HCT116 (cell line): ENCODE data around the gene SYNJ2. TPM values are rescaled to one million over a fixed set of nuclear protein-coding genes. Genes with fewer than 3 reads are reported as not detected.

Source experiments
- ATAC-seq: fragments of 200-7000 bp; cut with Tn5 transposase; 2 replicates; pipeline ENCODE4 v1.9.1; 2020; ENCODE audit warnings: mild to moderate bottlenecking, moderate library complexity
- BruUV-seq: library from RNA; stranded (reverse); fragments of 400-500 nt; replicated peaks from 2 replicates; lab custom pipeline; 2021; lab: Mats Ljungman, UMichigan
- CTCF ChIA-PET: fragments of 300-600 bp; sonication (Branson Sonifier 250); formaldehyde crosslinking; loops from one replicate; lab custom pipeline; 2021; ENCODE audit warnings: antibody characterized with exemption; lab: Charles Lee
- POLR2A ChIA-PET: fragments of 300-600, 350-600 bp; sonication (Branson Sonifier 250); formaldehyde crosslinking; loops from one replicate; lab custom pipeline; 2021; ENCODE audit warnings: antibody characterized with exemption; lab: Charles Lee
- RAD21 ChIA-PET, 2 experiments: fragments of 300-600 bp; sonication (Branson Sonifier 250); formaldehyde crosslinking; loops; one replicate each; lab custom pipeline; 2023; ENCODE audit warnings: low total read pairs in 2 of 2; ENCODE audit not compliant: uncharacterized antibody in 2 of 2, unreplicated experiment in 2 of 2, low non-redundant PET in 1 of 2; lab: Charles Lee
- DNase-seq: peaks from one replicate; pipeline ENCODE4 v3.0.0-alpha.2; 2010; ENCODE audit warnings: low read depth, low spot score
- H2AFZ ChIP-seq: fragments of 200-600 bp; shearing (Covaris generic), sonication (generic); 2 replicates; pipeline ENCODE4 v1.6.1; 2017; ENCODE audit warnings: low read depth, mixed run types, mixed read lengths, antibody characterized with exemption, low read length; ENCODE audit not compliant: poor library complexity, severe bottlenecking
- H3K27ac ChIP-seq: 2 replicates; pipeline ENCODE4 v1.5.1; 2012; ENCODE audit warnings: low read depth, low read length
- H3K27me3 ChIP-seq: fragments of 200-600 bp; sonication (generic); 2 replicates; pipeline ENCODE4 v1.6.1; 2016; ENCODE audit warnings: mixed run types, low read length, mixed read lengths; ENCODE audit not compliant: insufficient read depth
- H3K36me3 ChIP-seq, 2 experiments: fragments of 200-500 bp in 1 of 2; fragments of 200-600 bp in 1 of 2; sonication (Bioruptor generic) in 1 of 2; sonication (generic) in 1 of 2; 2 replicates each; pipeline versions ENCODE4 v1.5.1 to v1.6.1; 2014 to 2016; ENCODE audit warnings: low read length in 2 of 2, inconsistent platforms in 1 of 2, mixed read lengths in 1 of 2, mixed run types in 1 of 2; ENCODE audit not compliant: insufficient read depth in 2 of 2, control insufficient read depth in 1 of 2
- H3K4me1 ChIP-seq, 2 experiments: fragments of 200-600 bp in 1 of 2; sonication (generic) in 1 of 2; 2 replicates each; pipeline versions ENCODE4 v1.5.1 to v1.6.1; 2012 to 2017; ENCODE audit warnings: low read length in 2 of 2, inconsistent platforms in 1 of 2, mild to moderate bottlenecking in 1 of 2, mixed read lengths in 1 of 2, mixed run types in 1 of 2, moderate library complexity in 1 of 2; ENCODE audit not compliant: insufficient read depth in 2 of 2, control insufficient read depth in 1 of 2
- H3K4me2 ChIP-seq: fragments of 200-600 bp; sonication (generic); 2 replicates; pipeline ENCODE4 v1.6.1; 2017; ENCODE audit warnings: mixed run types, low read length, mixed read lengths
- H3K4me3 ChIP-seq, 2 experiments: fragments of 200-600 bp in 1 of 2; sonication (generic) in 1 of 2; replicated peaks in 1 of 2; 2 replicates each; pipeline ENCODE4 v1.5.1; 2011 to 2016; ENCODE audit warnings: low read length in 2 of 2, control low read depth in 1 of 2, low read depth in 1 of 2, mild to moderate bottlenecking in 1 of 2, mixed read lengths in 1 of 2, mixed run types in 1 of 2
- H3K79me2 ChIP-seq: fragments of 200-600 bp; sonication (generic); 2 replicates; pipeline ENCODE4 v1.6.1; 2017; ENCODE audit warnings: mild to moderate bottlenecking, mixed run types, low read length, moderate library complexity, mixed read lengths; ENCODE audit not compliant: insufficient read depth
- H3K9ac ChIP-seq: fragments of 200-600 bp; sonication (generic); 2 replicates; pipeline ENCODE4 v1.6.1; 2016; ENCODE audit warnings: low read length, mixed read lengths
- H3K9me2 ChIP-seq: fragments of 200-600 bp; sonication (generic), shearing (Covaris generic); 2 replicates; pipeline ENCODE4 v1.6.1; 2017; ENCODE audit warnings: mixed run types, mild to moderate bottlenecking, moderate library complexity; ENCODE audit not compliant: insufficient read depth
- H3K9me3 ChIP-seq, 2 experiments: fragments of 200-500 bp in 1 of 2; fragments of 200-600 bp in 1 of 2; sonication (Bioruptor generic) in 1 of 2; sonication (generic) in 1 of 2; 2 replicates each; pipeline ENCODE4 v1.6.1; 2014 to 2017; ENCODE audit warnings: low read length in 2 of 2, mixed read lengths in 2 of 2, inconsistent platforms in 1 of 2, low read depth in 1 of 2, mild to moderate bottlenecking in 1 of 2, mixed run types in 1 of 2, moderate library complexity in 1 of 2; ENCODE audit not compliant: control insufficient read depth in 1 of 2, insufficient read depth in 1 of 2
- H4K20me1 ChIP-seq: fragments of 200-600 bp; sonication (generic), shearing (Covaris generic); 2 replicates; pipeline ENCODE4 v1.6.1; 2017; ENCODE audit warnings: mixed run types, mild to moderate bottlenecking, moderate library complexity; ENCODE audit not compliant: insufficient read depth
- RAD21 ChIP-seq: IDR thresholded peaks from 2 replicates; pipeline ENCODE4 v1.6.1; 2012; ENCODE audit warnings: low read depth, mild to moderate bottlenecking
- SIN3A ChIP-seq: IDR thresholded peaks from 2 replicates; pipeline ENCODE4 v1.6.1; 2012; ENCODE audit warnings: low read depth
- SRF ChIP-seq: IDR thresholded peaks from 2 replicates; pipeline ENCODE4 v1.6.1; 2012; ENCODE audit warnings: low read depth
- ZFX ChIP-seq: fragments of 450-650 bp; IDR thresholded peaks from 2 replicates; pipeline ENCODE4 v1.6.1; 2017
- intact Hi-C: fragments of 100-400 bp; cut with micrococcal nuclease; formaldehyde crosslinking; loops from 2 replicates; pipeline ENCODE4 v1.10.0; 2022
- total RNA-seq: library from RNA; stranded (reverse); gene quantifications from one replicate; pipeline ENCODE4 v1.2.1, GENCODE V29; 2021; ENCODE audit not compliant: unreplicated experiment
- TF ChIP-seq, protein P1 (sequence below), 3 experiments: fragments of 200-600 bp in 1 of 3; sonication (generic) in 1 of 3; IDR thresholded peaks in 2 of 3; conservative IDR thresholded peaks in 1 of 3; 2 replicates each; pipeline ENCODE4 v1.5.1; 2012 to 2017; ENCODE audit warnings: low read depth in 2 of 3, low read length in 2 of 3, antibody characterized with exemption in 1 of 3, borderline replicate concordance in 1 of 3, control low read depth in 1 of 3, mild to moderate bottlenecking in 1 of 3, mixed read lengths in 1 of 3, mixed run types in 1 of 3, moderate library complexity in 1 of 3; ENCODE audit not compliant: insufficient read depth in 1 of 3

SYNJ2 gene
- total RNA-seq, 1 experiment from 2014 or later: 23.9 TPM

- ChIA-PET RAD21 (interaction anchor here in 1 of 2 experiments (0.6 kb wide), 1 partner anchor 12 kb away, joined by 4 read pairs; no protein-coding TSS in a partner anchor), CTCF (no interaction called here), POLR2A (interaction anchor here (1.4 kb wide), 1 partner anchor 14 kb away, joined by 4 read pairs; no protein-coding TSS in a partner anchor)
- peak overlapping the region; percentile 67; the same call in 1 of the 2 replicates for H3K4me2 ChIP-seq
- H3K9me3 ChIP-seq: no peaks in the 10 kb centered on the region
- H3K79me2 ChIP-seq: no peaks in the 10 kb centered on the region
- no peaks in the 10 kb centered on the region for H3K27me3 ChIP-seq
- no peak for DNase-seq
- H3K36me3 ChIP-seq: no peaks in the 10 kb centered on the region
- intact Hi-C loops: no loop called here
- H3K27ac ChIP-seq: no peak overlapping the region
- no peaks in the 10 kb centered on the region for H4K20me1 ChIP-seq
- no peak overlapping the region for H3K4me3 ChIP-seq
- 0 out of 2 replicates have a peak overlapping the region, but pooled peaks have one; percentile 67 for H3K9ac ChIP-seq
- no TSS peak for BruUV-seq
- ATAC-seq: no peak
- peaks cover 40 to 58% of the 10 kb centered on the region in 2 experiments for H3K4me1 ChIP-seq
- no peak overlapping the region for H2AFZ ChIP-seq
- H3K9me2 ChIP-seq: no peaks in the 10 kb centered on the region
- TF ChIP-seq RAD21: no peak
Observed at GRCh38 chr6:158056355-158056754, 74.7 kb downstream of the SYNJ2 start.

DNA sequence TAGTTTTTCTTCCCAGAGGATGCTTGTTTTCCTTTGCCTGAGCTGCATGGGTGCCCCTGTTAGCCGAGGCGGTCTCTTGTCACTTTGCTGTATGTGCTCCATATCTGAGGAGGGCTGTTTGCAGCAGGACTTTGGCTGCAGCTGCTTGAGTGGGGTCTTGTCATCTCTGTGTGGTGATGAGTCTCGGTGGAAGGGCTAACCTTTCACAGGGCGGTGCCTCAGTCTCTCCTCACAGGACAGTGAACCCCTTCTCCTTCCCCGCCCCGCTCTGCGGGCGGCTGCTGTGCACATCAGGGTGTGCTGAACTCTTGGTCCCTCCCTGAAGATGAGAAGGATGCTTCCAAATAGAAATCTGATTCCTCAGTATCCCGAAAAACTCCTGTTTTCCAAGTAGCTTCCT is 75.1 kb downstream of the SYNJ2 start:
- TSS peak; percentile 75 for BruUV-seq
- H3K4me3 ChIP-seq: peak overlapping the region in 1 of 2 experiments; percentile 7; a peak in 1 of 4 replicates
- peak overlapping the region; percentile 67 for H3K4me2 ChIP-seq
- no peaks in the 10 kb centered on the region for H3K79me2 ChIP-seq
- peak overlapping the region; percentile 67 for H3K9ac ChIP-seq
- no peak overlapping the region for H2AFZ ChIP-seq
- CTCF ChIA-PET: interaction anchor here (0.9 to 2.3 kb wide), 2 partner anchors 14 to 16 kb away, joined by 3 to 10 read pairs; no protein-coding TSS in a partner anchor
- RAD21 ChIA-PET: no interaction called here
- POLR2A ChIA-PET: interaction anchor here (0.7 to 2.1 kb wide), 2 partner anchors 12 to 14 kb away, joined by 3 to 6 read pairs; no protein-coding TSS in a partner anchor
- no peaks in the 10 kb centered on the region for H3K27me3 ChIP-seq
- no peak for ATAC-seq
- TF ChIP-seq, protein P1, sequence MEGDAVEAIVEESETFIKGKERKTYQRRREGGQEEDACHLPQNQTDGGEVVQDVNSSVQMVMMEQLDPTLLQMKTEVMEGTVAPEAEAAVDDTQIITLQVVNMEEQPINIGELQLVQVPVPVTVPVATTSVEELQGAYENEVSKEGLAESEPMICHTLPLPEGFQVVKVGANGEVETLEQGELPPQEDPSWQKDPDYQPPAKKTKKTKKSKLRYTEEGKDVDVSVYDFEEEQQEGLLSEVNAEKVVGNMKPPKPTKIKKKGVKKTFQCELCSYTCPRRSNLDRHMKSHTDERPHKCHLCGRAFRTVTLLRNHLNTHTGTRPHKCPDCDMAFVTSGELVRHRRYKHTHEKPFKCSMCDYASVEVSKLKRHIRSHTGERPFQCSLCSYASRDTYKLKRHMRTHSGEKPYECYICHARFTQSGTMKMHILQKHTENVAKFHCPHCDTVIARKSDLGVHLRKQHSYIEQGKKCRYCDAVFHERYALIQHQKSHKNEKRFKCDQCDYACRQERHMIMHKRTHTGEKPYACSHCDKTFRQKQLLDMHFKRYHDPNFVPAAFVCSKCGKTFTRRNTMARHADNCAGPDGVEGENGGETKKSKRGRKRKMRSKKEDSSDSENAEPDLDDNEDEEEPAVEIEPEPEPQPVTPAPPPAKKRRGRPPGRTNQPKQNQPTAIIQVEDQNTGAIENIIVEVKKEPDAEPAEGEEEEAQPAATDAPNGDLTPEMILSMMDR (IDR thresholded peaks at IDR 0.05 in 2 of 3, conservative IDR thresholded peaks at IDR 0.05 in 1 of 3; ENCODE audit: borderline replicate concordance in 1 of 3, insufficient read depth in 1 of 3, low read depth in 2 of 3, low read length in 2 of 3): no peak
- no peak for TF ChIP-seq SRF
- no peak for TF ChIP-seq RAD21
- no peak for TF ChIP-seq ZFX
- no peak for TF ChIP-seq SIN3A
- H3K36me3 ChIP-seq: no peaks in the 10 kb centered on the region
- no peaks in the 10 kb centered on the region for H3K9me2 ChIP-seq
- intact Hi-C loops: no loop called here
- no peaks in the 10 kb centered on the region for H3K9me3 ChIP-seq
- H4K20me1 ChIP-seq: no peaks in the 10 kb centered on the region
- H3K4me1 ChIP-seq: peaks cover 43 to 63% of the 10 kb centered on the region in 2 experiments
- DNase-seq: no peak
- H3K27ac ChIP-seq: peak overlapping the region; percentile 71
